Retinal pigment epithelial cell (primary cell): ENCODE measurements around the gene EXOC2.

Experiments used
- DNase-seq: peaks from one replicate; pipeline ENCODE4 v3.0.0-alpha.2; 2010; ENCODE audit warnings: low read depth
- H3K4me3 ChIP-seq: 2 replicates; pipeline ENCODE4 v1.5.1; 2011; ENCODE audit warnings: mild to moderate bottlenecking, low read length, control low read depth, moderate library complexity
- CTCF ChIP-seq: conservative IDR thresholded peaks from 2 replicates; pipeline ENCODE4 v1.5.1; 2011; ENCODE audit warnings: low read depth, low read length, control low read depth, inconsistent platforms

Gene EXOC2

GRCh38 chr6:583635-584034 is 109.3 kb downstream of the EXOC2 start:
- H3K4me3 ChIP-seq: no peak overlapping the region
- DNase-seq: no peak
- TF ChIP-seq CTCF: no peak

GRCh38 chr6:583116-583515 is 109.8 kb downstream of the EXOC2 start:
- no peak overlapping the region for H3K4me3 ChIP-seq
- no peak for DNase-seq
- TF ChIP-seq CTCF: no peak

GRCh38 chr6:582370-582769 is 110.6 kb downstream of the EXOC2 start:
- DNase-seq: peak; percentile 7
- no peak for TF ChIP-seq CTCF
- no peak overlapping the region for H3K4me3 ChIP-seq

- no peak for DNase-seq
- peak; percentile 31 for TF ChIP-seq CTCF
- H3K4me3 ChIP-seq: no peak overlapping the region
Observed at GRCh38 chr6:579339-579738, 113.6 kb downstream of the EXOC2 start.

GRCh38 chr6:572596-573265 is 120.2 kb downstream of the EXOC2 start:
- TF ChIP-seq CTCF: no peak
- DNase-seq: no peak
- H3K4me3 ChIP-seq: no peak overlapping the region

- DNase-seq: no peak
- no peak for TF ChIP-seq CTCF
- H3K4me3 ChIP-seq: no peak overlapping the region
Observed at GRCh38 chr6:571892-572291, 121.0 kb downstream of the EXOC2 start.

GRCh38 chr6:570825-571224 is 122.1 kb downstream of the EXOC2 start:
- DNase-seq: no peak
- no peak overlapping the region for H3K4me3 ChIP-seq
- TF ChIP-seq CTCF: no peak
